GM06990 (cell line): ENCODE measurements around the gene RASGEF1B.

ENCODE experiments used
- DNase-seq: peaks from one replicate; pipeline ENCODE4 v3.0.0-alpha.2; 2011; ENCODE audit not compliant: insufficient read length; ENCODE audit errors: extremely low read depth
- H3K27me3 ChIP-seq: replicated peaks from 2 replicates; pipeline ENCODE4 v1.6.0; 2011; ENCODE audit warnings: low read length; ENCODE audit not compliant: control insufficient read depth, insufficient read depth
- H3K36me3 ChIP-seq: 2 replicates; pipeline ENCODE4 v1.5.1; 2011; ENCODE audit warnings: low read length; ENCODE audit not compliant: control insufficient read depth, insufficient read depth
- H3K4me3 ChIP-seq: replicated peaks from 2 replicates; pipeline ENCODE4 v1.5.1; 2011; ENCODE audit warnings: low read depth, mild to moderate bottlenecking, control low read depth, low read length
- CTCF ChIP-seq: IDR thresholded peaks from 2 replicates; pipeline ENCODE4 v1.5.1; 2011; ENCODE audit warnings: low read length, control low read depth, mild to moderate bottlenecking, inconsistent platforms; ENCODE audit not compliant: insufficient read depth, poor library complexity, severe bottlenecking

The RASGEF1B gene

GRCh38 chr4:81395239-81395638 lies 76.5 kb downstream of the RASGEF1B start:
- Histone ChIP-seq H3K27me3 (no peaks in the 10 kb centered on the region), H3K36me3 (no peaks in the 10 kb centered on the region), H3K4me3 (no peak overlapping the region)
- TF ChIP-seq CTCF = no peak
- DNase-seq = no peak

- no peak overlapping the region for H3K4me3 ChIP-seq
- no peaks in the 10 kb centered on the region for H3K27me3 ChIP-seq
- no peak for TF ChIP-seq CTCF
- H3K36me3 ChIP-seq = no peaks in the 10 kb centered on the region
- no peak for DNase-seq
These were observed 79.5 kb downstream of the RASGEF1B start for GRCh38 chr4:81392164-81392563.

GRCh38 chr4:81389720-81390119 lies 82.0 kb downstream of the RASGEF1B start:
- H3K4me3 ChIP-seq = no peak overlapping the region
- DNase-seq = no peak
- TF ChIP-seq CTCF = no peak
- no peaks in the 10 kb centered on the region for H3K27me3 ChIP-seq
- no peaks in the 10 kb centered on the region for H3K36me3 ChIP-seq

GRCh38 chr4:81380437-81380836 lies 91.3 kb downstream of the RASGEF1B start:
- no peak for TF ChIP-seq CTCF
- no peaks in the 10 kb centered on the region for H3K36me3 ChIP-seq
- no peaks in the 10 kb centered on the region for H3K27me3 ChIP-seq
- DNase-seq = no peak
- no peak overlapping the region for H3K4me3 ChIP-seq

- Histone ChIP-seq H3K36me3 (no peaks in the 10 kb centered on the region), H3K4me3 (no peak overlapping the region), H3K27me3 (no peaks in the 10 kb centered on the region)
- DNase-seq = no peak
- no peak for TF ChIP-seq CTCF
These were observed 93.3 kb downstream of the RASGEF1B start for GRCh38 chr4:81378386-81378785.

GRCh38 chr4:81377191-81377590 lies 94.5 kb downstream of the RASGEF1B start:
- TF ChIP-seq CTCF = no peak
- Histone ChIP-seq H3K36me3 (no peaks in the 10 kb centered on the region), H3K27me3 (no peaks in the 10 kb centered on the region), H3K4me3 (no peak overlapping the region)
- DNase-seq = no peak
